HUES6 (cell line): Measurements from ENCODE around the gene DYNLT3.

Experiments
- H3K27ac ChIP-seq: 2 replicates; pipeline ENCODE4 v1.7.0; 2013; ENCODE audit warnings: low read depth, mild to moderate bottlenecking, low read length, inconsistent platforms
- H3K27me3 ChIP-seq: 2 replicates; pipeline ENCODE4 v1.6.1; 2013; ENCODE audit warnings: low read length; ENCODE audit not compliant: control insufficient read depth, insufficient read depth
- H3K36me3 ChIP-seq: 2 replicates; pipeline ENCODE4 v1.6.1; 2013; ENCODE audit warnings: low read length; ENCODE audit not compliant: control insufficient read depth, insufficient read depth
- H3K4me1 ChIP-seq: 2 replicates; pipeline ENCODE4 v1.6.1; 2013; ENCODE audit warnings: low read length; ENCODE audit not compliant: control insufficient read depth, insufficient read depth
- H3K4me3 ChIP-seq: 2 replicates; pipeline ENCODE4 v1.5.1; 2013; ENCODE audit warnings: low read depth, low read length
- H3K9ac ChIP-seq: one replicate; pipeline ENCODE4 v1.6.1; 2013; ENCODE audit warnings: mild to moderate bottlenecking, low read length
- H3K9me3 ChIP-seq: 2 replicates; pipeline ENCODE4 v1.6.1; 2013; ENCODE audit warnings: low read depth, low read length; ENCODE audit not compliant: control insufficient read depth, insufficient read depth

DYNLT3 gene

DNA sequence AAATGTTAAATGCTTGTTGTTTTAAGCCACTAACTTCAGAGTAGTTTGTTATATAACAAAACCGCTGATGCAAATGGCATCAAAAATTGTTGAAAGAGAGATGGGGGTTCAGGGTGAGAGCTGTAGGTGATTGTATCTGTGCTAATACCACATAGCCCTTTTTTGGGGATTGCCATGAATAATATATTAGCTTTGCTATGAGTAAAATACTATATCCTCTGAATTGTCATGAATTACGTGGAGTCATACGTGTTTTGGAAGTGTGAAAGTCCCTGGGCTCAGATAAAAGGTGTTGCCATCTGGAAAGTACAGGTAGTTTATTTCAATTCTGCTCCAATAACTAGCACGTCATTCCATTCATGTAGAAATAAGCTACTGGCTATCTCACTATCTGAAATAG lies 30.6 kb downstream of the DYNLT3 start:
- Histone ChIP-seq H3K9ac (no peak overlapping the region), H3K27me3 (no peaks in the 10 kb centered on the region; the same call in 1 of the 2 replicates), H3K4me1 (no peaks in the 10 kb centered on the region), H3K36me3 (no peaks in the 10 kb centered on the region), H3K9me3 (no peaks in the 10 kb centered on the region), H3K4me3 (no peak overlapping the region), H3K27ac (no peak overlapping the region)

DNA sequence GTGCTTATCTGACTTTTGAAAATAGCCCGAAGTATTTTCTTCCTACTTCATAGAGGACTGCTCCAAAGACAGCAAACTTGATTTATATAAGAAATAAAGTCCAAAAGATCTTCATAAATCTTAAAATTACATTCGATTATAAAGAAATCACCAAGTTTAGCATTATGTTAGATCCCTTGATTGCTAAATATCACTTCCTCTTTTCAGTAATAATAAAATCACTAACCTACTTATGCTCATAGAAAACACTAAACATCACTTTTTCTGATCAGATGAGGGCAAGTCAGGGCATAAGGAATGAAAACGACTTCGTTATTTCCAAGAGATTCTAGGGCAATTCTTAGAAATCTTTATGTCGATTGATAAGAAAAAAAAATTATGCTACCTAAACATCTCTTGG lies 32.0 kb downstream of the DYNLT3 start:
- H3K4me3 ChIP-seq = no peak overlapping the region
- no peaks in the 10 kb centered on the region for H3K36me3 ChIP-seq
- no peak overlapping the region for H3K9ac ChIP-seq
- no peaks in the 10 kb centered on the region; the same call in 1 of the 2 replicates for H3K27me3 ChIP-seq
- H3K9me3 ChIP-seq = no peaks in the 10 kb centered on the region
- H3K27ac ChIP-seq = no peak overlapping the region
- no peaks in the 10 kb centered on the region for H3K4me1 ChIP-seq

DNA sequence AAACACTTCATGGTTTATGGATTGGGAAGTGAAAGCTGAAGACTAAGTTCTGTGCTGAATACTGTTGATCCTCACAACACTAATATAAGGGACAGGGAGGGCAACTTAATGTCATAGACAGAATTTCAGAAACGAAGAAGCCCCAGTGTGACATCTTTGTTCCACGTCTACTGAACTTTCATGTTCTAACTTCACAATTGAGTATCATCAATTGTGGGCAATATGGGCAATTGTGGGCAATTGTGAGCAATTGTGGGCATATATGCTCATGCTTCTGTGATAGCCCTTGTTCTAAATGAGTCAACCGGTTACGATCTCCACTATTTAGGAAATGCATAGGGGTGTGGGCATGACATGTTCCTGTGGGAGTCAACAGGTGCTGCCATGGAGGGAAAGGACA lies 33.8 kb downstream of the DYNLT3 start:
- H3K4me3 ChIP-seq = no peak overlapping the region
- H3K9ac ChIP-seq = no peak overlapping the region
- no peaks in the 10 kb centered on the region for H3K4me1 ChIP-seq
- no peak overlapping the region for H3K27ac ChIP-seq
- no peaks in the 10 kb centered on the region for H3K36me3 ChIP-seq
- H3K9me3 ChIP-seq = no peaks in the 10 kb centered on the region
- H3K27me3 ChIP-seq = no peaks in the 10 kb centered on the region; the same call in 1 of the 2 replicates

DNA sequence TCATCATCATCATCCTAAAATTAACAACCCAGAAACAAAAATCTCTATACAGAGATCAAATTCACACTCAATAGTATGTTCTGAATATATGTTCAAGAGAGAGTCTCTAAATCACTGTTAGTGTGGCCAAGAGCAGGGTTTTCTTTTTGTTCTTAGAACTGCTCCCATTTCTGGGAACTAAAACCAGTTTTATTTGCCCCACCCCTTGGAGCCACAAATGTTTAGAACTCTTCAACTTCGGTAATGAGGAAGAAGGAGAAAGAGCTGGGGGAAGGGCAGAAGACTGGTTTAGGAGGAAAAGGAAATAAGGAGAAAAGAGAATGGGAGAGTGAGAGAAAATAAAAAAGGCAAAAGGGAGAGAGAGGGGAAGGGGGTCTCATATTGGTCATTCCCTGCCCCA lies 35.3 kb downstream of the DYNLT3 start:
- H3K4me1 ChIP-seq = no peaks in the 10 kb centered on the region
- no peak overlapping the region for H3K9ac ChIP-seq
- H3K27me3 ChIP-seq = no peaks in the 10 kb centered on the region; the same call in 1 of the 2 replicates
- no peak overlapping the region for H3K4me3 ChIP-seq
- H3K27ac ChIP-seq = no peak overlapping the region
- no peaks in the 10 kb centered on the region for H3K9me3 ChIP-seq
- no peaks in the 10 kb centered on the region for H3K36me3 ChIP-seq

DNA sequence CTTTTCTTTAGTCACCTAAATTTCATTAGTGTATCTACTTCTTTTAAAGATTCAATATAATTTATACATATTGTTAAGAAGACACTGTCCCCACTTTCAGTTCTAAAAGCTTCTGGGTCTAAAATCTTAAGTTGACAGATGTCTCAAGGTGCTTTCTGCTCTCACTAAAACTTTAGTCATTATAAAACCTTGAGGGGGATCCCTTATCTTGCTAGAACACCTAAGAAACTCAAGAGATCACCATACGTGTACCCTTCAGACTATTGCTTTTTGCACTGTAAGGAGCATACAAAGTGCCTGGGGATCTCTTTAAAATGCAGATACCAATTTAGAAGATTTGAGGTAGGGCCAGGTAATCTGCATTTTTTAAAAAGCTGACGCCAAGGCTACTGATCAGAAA lies 37.4 kb downstream of the DYNLT3 start:
- no peaks in the 10 kb centered on the region; the same call in 1 of the 2 replicates for H3K27me3 ChIP-seq
- no peaks in the 10 kb centered on the region for H3K36me3 ChIP-seq
- H3K9me3 ChIP-seq = no peaks in the 10 kb centered on the region
- H3K4me3 ChIP-seq = no peak overlapping the region
- no peaks in the 10 kb centered on the region for H3K4me1 ChIP-seq
- H3K27ac ChIP-seq = no peak overlapping the region
- H3K9ac ChIP-seq = no peak overlapping the region

DNA sequence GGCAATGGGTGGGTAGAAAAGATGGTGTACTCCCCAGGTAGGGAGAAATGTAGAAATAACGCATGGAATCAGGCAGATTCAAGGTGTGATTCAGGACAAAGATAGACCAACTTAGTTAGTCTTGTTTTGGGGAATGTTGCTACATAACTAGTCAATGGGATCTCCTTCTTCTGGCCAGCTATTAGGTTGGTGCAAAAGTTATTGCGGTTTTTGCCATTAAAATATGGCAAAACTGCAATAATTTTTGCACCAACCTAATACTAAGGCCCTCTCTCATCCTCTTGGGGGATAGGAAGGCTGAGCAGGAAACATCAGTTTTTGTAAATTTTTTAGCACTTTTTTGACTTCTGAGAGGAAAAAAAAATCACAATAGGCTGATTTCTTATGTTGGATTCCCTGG lies 44.3 kb downstream of the DYNLT3 start:
- H3K9me3 ChIP-seq = no peaks in the 10 kb centered on the region
- H3K27me3 ChIP-seq = no peaks in the 10 kb centered on the region; the same call in 1 of the 2 replicates
- H3K27ac ChIP-seq = no peak overlapping the region
- H3K4me3 ChIP-seq = no peak overlapping the region
- H3K9ac ChIP-seq = no peak overlapping the region
- no peaks in the 10 kb centered on the region for H3K4me1 ChIP-seq
- no peaks in the 10 kb centered on the region for H3K36me3 ChIP-seq

DNA sequence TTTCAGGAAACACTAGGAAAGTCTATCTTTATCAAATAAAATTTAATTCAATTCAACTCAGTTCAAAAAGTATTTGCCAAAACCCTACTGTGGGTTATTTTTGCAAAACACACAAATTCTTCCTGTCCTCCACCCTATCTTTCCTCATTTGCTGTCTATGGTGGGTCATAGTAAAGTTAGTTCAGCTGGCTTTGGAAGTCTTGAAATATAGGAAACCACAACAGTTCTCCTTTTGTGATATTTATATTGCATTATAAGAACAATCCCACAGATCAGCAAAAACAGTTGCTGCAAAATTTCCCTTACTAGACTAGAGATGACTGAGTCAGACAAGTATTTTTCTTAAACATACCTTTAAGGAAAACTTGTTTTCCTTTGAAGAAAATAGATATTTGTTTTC lies 45.3 kb downstream of the DYNLT3 start:
- H3K27me3 ChIP-seq = no peaks in the 10 kb centered on the region; the same call in 1 of the 2 replicates
- no peak overlapping the region for H3K9ac ChIP-seq
- no peak overlapping the region for H3K27ac ChIP-seq
- H3K4me3 ChIP-seq = no peak overlapping the region
- H3K36me3 ChIP-seq = no peaks in the 10 kb centered on the region
- H3K4me1 ChIP-seq = peaks cover 3% of the 10 kb centered on the region; the same call in 1 of the 2 replicates
- H3K9me3 ChIP-seq = no peaks in the 10 kb centered on the region

DNA sequence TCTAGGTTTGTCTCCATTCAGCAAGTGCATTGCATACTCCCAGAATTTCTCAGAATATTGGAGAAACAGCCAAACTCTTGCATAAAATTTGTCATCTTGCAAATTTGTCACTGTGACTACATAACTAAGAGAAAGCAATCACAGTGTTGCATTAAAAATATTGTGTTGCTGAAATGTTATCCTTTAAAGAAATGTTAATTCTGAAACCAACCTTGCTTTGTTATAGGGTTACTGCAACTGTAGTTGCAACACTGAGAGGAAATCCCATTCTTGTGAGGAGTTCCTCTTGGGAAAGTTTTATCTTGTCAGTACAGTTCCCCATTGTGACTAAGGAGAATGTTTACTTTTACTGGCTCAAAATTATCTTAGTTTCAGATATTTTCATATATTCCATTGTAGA lies 46.7 kb downstream of the DYNLT3 start:
- Histone ChIP-seq H3K27me3 (no peaks in the 10 kb centered on the region; the same call in 1 of the 2 replicates), H3K9ac (no peak overlapping the region), H3K36me3 (no peaks in the 10 kb centered on the region), H3K4me3 (no peak overlapping the region), H3K4me1 (peaks cover 7% of the 10 kb centered on the region; the same call in 1 of the 2 replicates), H3K9me3 (no peaks in the 10 kb centered on the region), H3K27ac (no peak overlapping the region)

DNA sequence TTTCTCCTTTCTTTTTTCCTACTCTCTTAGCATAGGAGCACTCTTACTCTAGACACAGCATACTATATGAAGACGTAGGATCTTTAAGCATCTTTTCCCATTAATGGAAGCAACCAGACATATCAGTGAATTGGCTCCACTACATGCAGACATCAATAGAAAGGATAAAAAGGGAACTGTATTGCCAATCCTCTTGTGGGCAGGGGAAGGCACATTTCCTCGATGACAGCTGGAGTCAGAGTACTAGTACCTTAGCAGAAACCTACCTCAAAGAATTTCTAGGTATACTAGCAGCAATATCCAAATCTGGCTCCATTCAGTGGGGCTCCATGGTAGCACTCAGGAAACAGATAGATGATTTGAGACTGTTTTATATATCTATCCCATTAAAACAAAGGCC lies 47.4 kb downstream of the DYNLT3 start:
- no peaks in the 10 kb centered on the region for H3K36me3 ChIP-seq

DNA sequence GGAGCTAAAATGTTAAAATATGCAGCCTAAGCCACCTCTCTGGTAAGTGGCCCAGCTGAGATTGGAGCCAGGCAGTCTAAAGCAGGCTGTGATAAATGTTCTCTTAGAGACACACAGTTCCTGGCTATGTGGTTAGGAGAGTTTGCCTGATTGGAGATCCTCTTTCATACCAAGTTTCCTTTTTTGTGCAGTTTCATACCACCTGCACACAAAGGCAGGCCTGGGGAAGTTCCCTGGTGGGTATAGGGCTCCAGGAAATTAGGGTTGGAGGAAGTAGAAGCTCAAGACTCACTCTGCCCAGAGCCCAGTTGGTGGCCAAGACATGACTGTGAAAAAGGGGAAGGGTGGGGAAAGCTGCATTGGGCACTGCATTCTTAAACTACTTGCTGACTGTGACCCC lies 50.6 kb downstream of the DYNLT3 start:
- H3K27me3 ChIP-seq = peaks cover 3% of the 10 kb centered on the region; the same call in 1 of the 2 replicates
- H3K9me3 ChIP-seq = no peaks in the 10 kb centered on the region
- H3K4me3 ChIP-seq = no peak overlapping the region
- peaks cover 7% of the 10 kb centered on the region; the same call in 1 of the 2 replicates for H3K4me1 ChIP-seq
- no peaks in the 10 kb centered on the region for H3K36me3 ChIP-seq
- H3K27ac ChIP-seq = no peak overlapping the region
- no peak overlapping the region for H3K9ac ChIP-seq

More for the DNA sequence above, 47.4 kb downstream of the DYNLT3 start:
- Histone ChIP-seq H3K4me3 (no peak overlapping the region), H3K27me3 (no peaks in the 10 kb centered on the region; the same call in 1 of the 2 replicates), H3K4me1 (peaks cover 7% of the 10 kb centered on the region; the same call in 1 of the 2 replicates), H3K27ac (no peak overlapping the region), H3K9ac (no peak overlapping the region), H3K9me3 (no peaks in the 10 kb centered on the region)

DNA sequence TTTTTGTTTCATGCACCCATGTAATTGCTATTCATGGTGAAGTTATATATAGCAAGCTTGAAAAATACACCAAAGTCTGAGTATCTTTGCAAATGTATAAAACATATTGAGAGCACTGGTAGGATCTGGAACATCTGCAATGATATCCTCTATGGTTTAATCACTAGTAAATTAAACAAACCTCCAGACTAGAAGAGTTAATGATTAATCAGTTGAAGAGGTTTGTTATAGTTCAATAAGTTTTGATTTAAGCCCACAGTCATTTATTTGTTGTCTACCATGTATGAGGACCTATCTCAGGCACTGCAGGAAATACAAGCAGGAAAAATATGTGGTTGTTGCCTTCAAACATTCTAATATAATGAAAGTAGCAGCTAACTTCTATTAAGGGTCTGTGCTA lies 51.1 kb downstream of the DYNLT3 start:
- H3K36me3 ChIP-seq = no peaks in the 10 kb centered on the region
- peaks cover 7% of the 10 kb centered on the region; the same call in 1 of the 2 replicates for H3K4me1 ChIP-seq
- H3K27ac ChIP-seq = no peak overlapping the region
- peaks cover 3% of the 10 kb centered on the region; the same call in 1 of the 2 replicates for H3K27me3 ChIP-seq
- H3K9me3 ChIP-seq = no peaks in the 10 kb centered on the region
- no peak overlapping the region for H3K4me3 ChIP-seq
- H3K9ac ChIP-seq = no peak overlapping the region
